NT2/D1 (cell line): ENCODE results near the gene ZNF750.

Experiments
- DNase-seq: peaks from one replicate; pipeline ENCODE4 v3.0.0-alpha.2; 2011; ENCODE audit warnings: low read depth, low spot score
- H3K27me3 ChIP-seq: 2 replicates; pipeline ENCODE4 v1.6.0; 2011; ENCODE audit warnings: mild to moderate bottlenecking; ENCODE audit not compliant: insufficient read length, insufficient read depth
- H3K36me3 ChIP-seq: 2 replicates; pipeline ENCODE4 v1.6.1; 2011; ENCODE audit warnings: mild to moderate bottlenecking, low read length, mixed read lengths; ENCODE audit not compliant: insufficient read depth, insufficient read length
- H3K4me1 ChIP-seq: 2 replicates; pipeline ENCODE4 v1.5.1; 2011; ENCODE audit not compliant: insufficient read depth, insufficient read length
- H3K4me3 ChIP-seq: 2 replicates; pipeline ENCODE4 v1.5.1; 2011; ENCODE audit warnings: low read depth; ENCODE audit not compliant: insufficient read length
- H3K9ac ChIP-seq: 2 replicates; pipeline ENCODE4 v1.6.0; 2011; ENCODE audit warnings: low read depth; ENCODE audit not compliant: insufficient read length
- H3K9me3 ChIP-seq: 2 replicates; pipeline ENCODE4 v1.5.1; 2011; ENCODE audit warnings: mild to moderate bottlenecking, low read length; ENCODE audit not compliant: insufficient read depth
- SUZ12 ChIP-seq: IDR thresholded peaks from 2 replicates; pipeline ENCODE4 v1.6.1; 2011; ENCODE audit not compliant: insufficient read length, insufficient read depth; ENCODE audit errors: extremely low read depth
- YY1 ChIP-seq: IDR thresholded peaks from 2 replicates; pipeline ENCODE4 v1.6.1; 2011; ENCODE audit not compliant: insufficient read length, insufficient read depth
- ZNF274 ChIP-seq: IDR thresholded peaks from 2 replicates; pipeline ENCODE4 v1.6.1; 2011; ENCODE audit warnings: mild to moderate bottlenecking, low read depth, low read length

ZNF750 gene

GRCh38 chr17:82828875-82829487 lies 10.8 kb downstream of the ZNF750 start:
- TF ChIP-seq ZNF274 = no peak
- no peak for TF ChIP-seq SUZ12
- TF ChIP-seq YY1 = no peak
- H3K4me1 ChIP-seq = peaks cover 7% of the 10 kb centered on the region
- no peak overlapping the region for H3K4me3 ChIP-seq
- no peaks in the 10 kb centered on the region for H3K27me3 ChIP-seq
- H3K36me3 ChIP-seq = peaks cover 52% of the 10 kb centered on the region
- no peaks in the 10 kb centered on the region for H3K9me3 ChIP-seq
- no peak for DNase-seq
- no peak overlapping the region for H3K9ac ChIP-seq

DNA sequence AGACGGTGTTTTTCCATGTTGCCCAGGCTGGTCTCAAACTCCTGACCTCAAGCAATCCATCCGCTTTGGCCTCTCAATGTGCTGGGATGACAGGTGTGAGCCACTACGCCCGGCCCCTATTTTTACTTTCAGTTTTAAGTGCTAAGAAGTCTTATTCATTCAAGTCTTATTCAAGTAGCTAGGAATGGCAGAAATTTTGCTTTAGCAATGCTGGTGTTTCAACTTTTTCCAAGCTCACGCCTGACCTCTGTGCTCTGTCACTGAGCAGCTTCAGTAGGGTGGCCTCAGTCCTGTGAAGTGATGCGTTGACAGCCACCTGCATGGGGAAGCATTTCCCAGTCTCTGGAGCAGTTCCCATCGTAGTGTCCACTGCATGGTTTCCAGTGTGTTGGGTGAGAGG lies 12.9 kb downstream of the ZNF750 start:
- no peak overlapping the region for H3K9ac ChIP-seq
- peaks cover 42% of the 10 kb centered on the region for H3K36me3 ChIP-seq
- H3K4me3 ChIP-seq = no peak overlapping the region
- H3K9me3 ChIP-seq = no peaks in the 10 kb centered on the region
- TF ChIP-seq SUZ12 = no peak
- H3K4me1 ChIP-seq = peaks cover 14% of the 10 kb centered on the region
- DNase-seq = no peak
- no peaks in the 10 kb centered on the region for H3K27me3 ChIP-seq

DNA sequence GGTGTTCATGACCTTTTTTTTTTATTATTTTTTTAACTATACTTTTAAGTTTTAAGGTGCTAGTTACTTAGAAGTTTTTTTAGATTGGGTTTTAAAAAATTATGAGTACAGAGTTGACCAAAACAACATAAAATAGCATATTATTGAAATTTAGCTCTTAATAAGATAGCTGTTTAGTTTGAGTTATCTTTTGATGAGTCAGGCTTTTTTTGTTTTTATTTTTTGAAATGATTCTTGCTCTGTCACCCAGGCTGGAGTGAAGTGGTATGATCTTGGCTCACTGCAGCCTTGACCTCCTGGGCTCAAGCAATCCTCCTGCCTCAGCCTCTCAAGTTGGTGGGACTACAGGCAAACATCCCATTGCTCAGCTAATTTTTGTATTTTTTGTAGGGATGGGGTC lies 13.6 kb downstream of the ZNF750 start:
- peaks cover 12% of the 10 kb centered on the region for H3K4me1 ChIP-seq
- no peak for DNase-seq
- H3K9me3 ChIP-seq = peaks cover 6% of the 10 kb centered on the region; the same call in 1 of the 2 replicates
- no peaks in the 10 kb centered on the region for H3K27me3 ChIP-seq
- peaks cover 38% of the 10 kb centered on the region for H3K36me3 ChIP-seq
- TF ChIP-seq SUZ12 (no peak), ZNF274 (no peak), YY1 (no peak)
- no peak overlapping the region for H3K9ac ChIP-seq
- H3K4me3 ChIP-seq = no peak overlapping the region

GRCh38 chr17:82825540-82826124 lies 14.2 kb downstream of the ZNF750 start:
- peaks cover 12% of the 10 kb centered on the region for H3K4me1 ChIP-seq
- H3K36me3 ChIP-seq = peaks cover 33% of the 10 kb centered on the region
- no peaks in the 10 kb centered on the region for H3K27me3 ChIP-seq
- H3K4me3 ChIP-seq = no peak overlapping the region
- DNase-seq = no peak
- no peak for TF ChIP-seq SUZ12
- TF ChIP-seq ZNF274 = no peak
- peaks cover 12% of the 10 kb centered on the region; the same call in 1 of the 2 replicates for H3K9me3 ChIP-seq
- H3K9ac ChIP-seq = no peak overlapping the region

DNA sequence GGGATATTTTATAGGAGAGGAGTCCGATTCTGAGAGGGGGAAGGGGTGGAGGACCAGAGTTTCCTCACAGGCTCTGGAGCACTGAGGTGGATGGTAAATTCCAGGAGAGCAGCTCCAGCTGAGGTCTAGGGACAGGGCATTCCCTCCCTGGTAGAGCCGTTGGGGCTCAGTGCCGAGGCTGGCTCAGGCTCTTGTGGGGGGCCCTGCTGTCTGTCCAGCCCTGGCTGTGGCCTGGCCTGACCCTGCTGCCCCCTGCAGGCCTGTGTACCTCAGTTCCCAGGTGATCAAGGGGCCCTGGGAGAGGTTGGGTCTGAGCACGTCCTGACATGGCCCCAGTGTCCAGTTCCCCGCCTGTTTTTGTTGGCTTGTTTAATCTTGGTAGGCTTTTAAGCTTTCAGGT lies 16.8 kb downstream of the ZNF750 start:
- no peaks in the 10 kb centered on the region for H3K27me3 ChIP-seq
- H3K4me3 ChIP-seq = no peak overlapping the region
- peaks cover 37% of the 10 kb centered on the region for H3K9me3 ChIP-seq
- DNase-seq = no peak
- peaks cover 7% of the 10 kb centered on the region for H3K4me1 ChIP-seq
- no peak overlapping the region for H3K9ac ChIP-seq
- H3K36me3 ChIP-seq = peaks cover 29% of the 10 kb centered on the region
- TF ChIP-seq ZNF274 (no peak), YY1 (no peak), SUZ12 (no peak)

DNA sequence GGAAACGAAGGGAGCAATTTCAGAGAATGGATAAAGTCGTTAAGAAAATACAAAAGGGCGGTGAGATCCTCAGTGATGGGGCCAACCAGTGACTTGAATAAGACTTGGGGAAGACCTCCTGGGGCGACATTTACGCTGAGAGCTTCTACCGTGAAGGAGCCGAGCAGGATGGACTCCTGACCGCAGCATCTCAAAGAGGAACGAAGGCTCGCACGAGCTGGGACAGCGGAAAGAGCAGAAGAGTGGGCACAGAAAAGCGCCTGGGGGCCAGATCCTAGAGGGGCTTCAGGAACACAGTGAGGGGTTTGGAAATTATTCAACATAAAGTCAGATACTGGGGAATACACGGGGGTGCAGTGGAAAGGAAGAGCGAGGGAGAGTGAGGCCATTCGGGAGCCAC lies 17.5 kb downstream of the ZNF750 start:
- Histone ChIP-seq H3K4me3 (no peak overlapping the region), H3K27me3 (no peaks in the 10 kb centered on the region), H3K4me1 (peaks cover 7% of the 10 kb centered on the region), H3K9ac (no peak overlapping the region), H3K36me3 (peaks cover 29% of the 10 kb centered on the region), H3K9me3 (peaks cover 41% of the 10 kb centered on the region)
- no peak for DNase-seq
- TF ChIP-seq ZNF274 (no peak), SUZ12 (no peak), YY1 (no peak)

DNA sequence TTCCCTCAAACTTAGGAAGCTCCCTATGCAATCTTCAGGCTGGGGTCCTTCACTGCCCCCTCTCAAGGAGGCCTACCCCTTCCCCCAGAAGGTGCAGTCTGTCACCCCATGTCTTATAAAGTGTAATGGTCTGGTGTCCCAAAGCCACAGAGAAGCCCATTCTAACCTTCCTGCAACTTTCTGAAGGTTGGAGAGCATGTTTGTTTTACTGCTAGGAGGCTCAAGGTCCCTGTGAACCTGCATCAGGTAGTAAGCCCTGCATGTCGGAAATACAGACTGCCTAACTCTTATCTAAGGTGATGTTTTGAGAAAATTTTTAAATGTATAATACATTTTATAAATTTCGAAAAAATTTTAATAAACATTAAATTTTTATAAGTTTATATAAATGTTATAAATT lies 18.3 kb downstream of the ZNF750 start:
- H3K9ac ChIP-seq = no peak overlapping the region
- DNase-seq = no peak
- TF ChIP-seq ZNF274 (no peak), SUZ12 (no peak), YY1 (no peak)
- H3K9me3 ChIP-seq = peaks cover 41% of the 10 kb centered on the region
- H3K4me1 ChIP-seq = peaks cover 7% of the 10 kb centered on the region
- H3K4me3 ChIP-seq = no peak overlapping the region
- H3K27me3 ChIP-seq = no peaks in the 10 kb centered on the region
- peaks cover 30% of the 10 kb centered on the region for H3K36me3 ChIP-seq
